Stomach smooth muscle (tissue), 2 donors: Measurements from ENCODE around the gene USP38.
"Not testable (repeated sequence)": the region's sequence is repeated elsewhere in the genome, so short reads cannot be mapped to it uniquely, and the experiment has no call there.

Experiments used
- H3K27ac ChIP-seq: one replicate; pipeline ENCODE4 v1.7.0; 2013; ENCODE audit warnings: mild to moderate bottlenecking, low read length, inconsistent platforms
- H3K27me3 ChIP-seq, 2 donors: one replicate each; pipeline ENCODE4 v1.7.0; 2013; ENCODE audit warnings: low read length in 2 of 2; ENCODE audit not compliant: insufficient read depth in 2 of 2, control insufficient read depth in 1 of 2
- H3K36me3 ChIP-seq, 2 donors: one replicate each; pipeline ENCODE4 v1.7.0; 2013; ENCODE audit warnings: low read length in 2 of 2; ENCODE audit not compliant: control insufficient read depth in 2 of 2, insufficient read depth in 2 of 2
- H3K4me1 ChIP-seq: one replicate; pipeline ENCODE4 v1.7.0; 2013; ENCODE audit warnings: low read length; ENCODE audit not compliant: control insufficient read depth, insufficient read depth
- H3K4me3 ChIP-seq, 2 donors: one replicate each; pipeline ENCODE4 v1.7.0; 2013; ENCODE audit warnings: low read length in 2 of 2
- H3K9ac ChIP-seq, 2 donors: one replicate each; pipeline ENCODE4 v1.7.0; 2013; ENCODE audit warnings: low read length in 2 of 2, mild to moderate bottlenecking in 1 of 2
- H3K9me3 ChIP-seq, 2 donors: one replicate each; pipeline ENCODE4 v1.7.0; 2013; ENCODE audit warnings: low read length in 2 of 2; ENCODE audit not compliant: control insufficient read depth in 2 of 2
- donor health status: healthy.
- donor health status: Pancreatic carcinoma.

Gene USP38

DNA sequence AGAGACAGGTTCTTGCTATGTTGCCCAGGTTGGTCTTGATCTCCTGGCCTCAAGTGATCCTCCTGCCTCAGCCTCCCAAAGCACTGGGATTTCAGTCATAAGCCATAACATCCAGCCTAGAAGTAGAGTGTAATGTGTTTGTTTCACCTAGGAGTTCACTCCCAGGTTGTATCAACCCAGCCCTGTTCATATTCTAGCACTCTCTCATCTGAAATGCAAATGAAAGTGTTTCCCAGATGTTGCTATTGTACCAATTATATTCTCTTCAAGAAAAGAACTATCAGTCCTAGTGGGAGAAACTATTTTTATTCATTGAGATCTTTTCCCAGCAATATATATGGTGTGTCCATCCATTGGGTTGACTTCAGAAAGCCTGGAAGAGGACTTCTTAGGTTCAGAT, 72.6 kb downstream of the USP38 start:
- no peaks in the 10 kb centered on the region for H3K9me3 ChIP-seq
- no peak overlapping the region for H3K4me3 ChIP-seq
- no peak overlapping the region for H3K27ac ChIP-seq
- no peaks in the 10 kb centered on the region for H3K27me3 ChIP-seq
- no peaks in the 10 kb centered on the region for H3K4me1 ChIP-seq
- no peak overlapping the region for H3K9ac ChIP-seq
- no peaks in the 10 kb centered on the region for H3K36me3 ChIP-seq

DNA sequence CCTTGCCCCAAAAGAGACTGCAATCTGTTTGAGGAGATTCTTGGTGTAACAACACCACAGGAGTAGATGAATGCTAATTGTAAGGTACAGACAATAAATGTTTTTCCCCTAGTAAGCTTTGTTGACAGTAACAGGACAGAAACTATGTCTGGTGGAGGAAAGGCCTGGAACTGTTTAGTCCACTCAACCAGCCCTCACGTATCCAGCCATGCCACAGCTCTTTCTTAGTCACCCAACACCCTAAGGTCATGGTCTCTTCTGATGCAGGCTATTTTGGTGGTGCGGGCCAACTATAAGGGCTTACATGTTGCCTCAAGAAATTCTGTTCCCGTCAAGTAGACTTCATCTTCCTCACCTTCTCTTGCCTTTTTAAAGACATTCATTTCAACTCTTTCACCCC, 76.0 kb downstream of the USP38 start:
- Histone ChIP-seq H3K4me3 (no peak overlapping the region), H3K27ac (no peak overlapping the region), H3K9ac (no peak overlapping the region), H3K36me3 (no peaks in the 10 kb centered on the region), H3K4me1 (no peaks in the 10 kb centered on the region), H3K27me3 (no peaks in the 10 kb centered on the region), H3K9me3 (no peaks in the 10 kb centered on the region)

DNA sequence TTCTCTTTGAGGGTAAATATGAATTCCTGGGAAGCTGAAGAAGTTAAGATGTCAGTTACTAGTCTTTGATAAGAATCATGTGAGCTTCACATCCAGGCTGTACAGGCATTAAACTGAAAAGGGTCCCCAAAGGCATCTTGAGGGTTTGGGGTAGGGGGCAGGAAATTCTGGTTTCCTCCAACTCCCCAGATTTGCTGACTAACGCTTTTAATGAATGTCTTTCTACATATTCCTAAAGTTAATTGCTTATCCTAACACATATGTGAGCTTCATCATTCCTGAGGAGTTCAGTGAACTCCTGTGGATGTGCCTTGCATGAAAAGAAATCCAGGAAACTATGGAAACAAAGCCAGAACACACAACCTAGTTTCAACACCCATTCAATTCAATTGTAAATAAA, 78.1 kb downstream of the USP38 start:
- H3K9me3 ChIP-seq: peaks cover 0 to 2% of the 10 kb centered on the region in 2 donors
- no peak overlapping the region for H3K9ac ChIP-seq
- H3K4me3 ChIP-seq: no peak overlapping the region
- H3K27ac ChIP-seq: no peak overlapping the region
- no peaks in the 10 kb centered on the region for H3K36me3 ChIP-seq
- no peaks in the 10 kb centered on the region for H3K27me3 ChIP-seq
- H3K4me1 ChIP-seq: no peaks in the 10 kb centered on the region

DNA sequence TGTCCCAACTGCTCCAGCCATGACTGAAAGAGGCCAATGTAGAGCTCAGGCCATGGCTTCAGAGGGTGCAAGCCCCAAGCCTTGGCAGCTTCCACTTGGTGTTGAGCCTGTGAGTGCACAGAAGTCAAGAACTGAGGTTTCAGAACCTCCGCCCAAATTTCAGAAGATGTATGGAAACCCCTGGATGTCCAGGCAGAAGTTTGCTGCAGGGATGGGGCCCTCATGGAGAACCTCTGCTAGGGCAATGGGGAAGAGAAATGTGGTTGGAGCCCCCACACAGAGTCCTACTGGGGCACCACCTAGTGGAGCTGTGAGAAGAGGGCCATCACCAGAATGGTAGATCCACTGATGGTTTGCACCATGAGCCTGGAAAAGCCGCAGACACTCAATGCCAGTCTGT, 83.0 kb downstream of the USP38 start:
- H3K36me3 ChIP-seq, H3K4me1 ChIP-seq, H3K27ac ChIP-seq, H3K4me3 ChIP-seq, H3K9ac ChIP-seq, H3K9me3 ChIP-seq, H3K27me3 ChIP-seq: not testable (repeated sequence)

DNA sequence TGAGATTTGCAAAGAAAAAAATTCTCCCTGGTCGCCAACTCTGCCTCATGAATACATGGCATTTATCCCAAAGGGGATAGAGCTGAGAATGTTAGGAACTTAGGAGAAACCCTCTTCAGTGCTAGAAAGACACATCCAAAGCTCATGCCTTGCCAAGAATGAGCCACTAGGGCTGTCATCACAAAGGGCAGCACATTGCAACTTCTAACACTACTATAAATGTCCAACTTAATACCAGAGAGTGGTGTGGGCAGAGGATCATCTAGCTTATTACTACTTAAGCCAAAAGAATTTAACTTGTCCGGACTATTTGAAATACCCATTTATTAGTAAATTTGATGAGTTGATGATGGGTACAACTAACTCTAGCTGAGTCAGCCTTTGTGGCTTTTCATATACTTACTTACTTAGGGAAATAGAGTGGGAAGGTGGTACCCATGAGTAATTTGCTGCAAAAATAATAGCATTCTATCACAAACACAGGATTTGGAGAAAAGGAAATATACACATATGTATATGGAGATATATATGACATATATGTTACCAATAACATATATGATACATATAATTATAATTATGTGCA, 85.6 kb downstream of the USP38 start:
- no peaks in the 10 kb centered on the region for H3K27me3 ChIP-seq
- H3K4me1 ChIP-seq: no peaks in the 10 kb centered on the region
- H3K4me3 ChIP-seq: no peak overlapping the region
- peaks cover 0 to 3% of the 10 kb centered on the region in 2 donors for H3K9me3 ChIP-seq
- no peaks in the 10 kb centered on the region for H3K36me3 ChIP-seq
- no peak overlapping the region for H3K27ac ChIP-seq
- no peak overlapping the region for H3K9ac ChIP-seq
